ENCODE measurements around the gene KAT6B.

KAT6B gene

DNA sequence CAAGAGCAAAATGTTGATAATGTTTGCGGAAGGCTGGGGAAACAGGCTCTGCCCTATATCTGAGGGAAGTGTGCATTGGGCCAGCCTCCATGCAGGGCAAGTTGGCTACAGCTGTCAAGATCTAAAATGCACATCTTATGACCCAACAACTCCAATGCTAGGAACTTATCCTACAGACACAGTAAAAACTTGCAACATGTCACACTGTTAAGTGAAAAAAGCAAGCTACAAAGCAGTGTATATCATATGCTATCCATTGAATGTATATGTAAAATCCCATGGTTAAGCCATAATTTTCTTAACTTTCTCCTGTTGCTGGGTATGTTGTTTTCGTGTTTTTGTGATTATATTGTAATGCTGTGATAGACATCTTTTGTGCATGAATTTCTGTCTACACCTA, 16.3 kb upstream of the KAT6B start:
- DNase-seq (ENCODE audit: low read depth, low spot score): no peak
- CTCF ChIA-PET: no interaction called here
- TF ChIP-seq, protein P1, sequence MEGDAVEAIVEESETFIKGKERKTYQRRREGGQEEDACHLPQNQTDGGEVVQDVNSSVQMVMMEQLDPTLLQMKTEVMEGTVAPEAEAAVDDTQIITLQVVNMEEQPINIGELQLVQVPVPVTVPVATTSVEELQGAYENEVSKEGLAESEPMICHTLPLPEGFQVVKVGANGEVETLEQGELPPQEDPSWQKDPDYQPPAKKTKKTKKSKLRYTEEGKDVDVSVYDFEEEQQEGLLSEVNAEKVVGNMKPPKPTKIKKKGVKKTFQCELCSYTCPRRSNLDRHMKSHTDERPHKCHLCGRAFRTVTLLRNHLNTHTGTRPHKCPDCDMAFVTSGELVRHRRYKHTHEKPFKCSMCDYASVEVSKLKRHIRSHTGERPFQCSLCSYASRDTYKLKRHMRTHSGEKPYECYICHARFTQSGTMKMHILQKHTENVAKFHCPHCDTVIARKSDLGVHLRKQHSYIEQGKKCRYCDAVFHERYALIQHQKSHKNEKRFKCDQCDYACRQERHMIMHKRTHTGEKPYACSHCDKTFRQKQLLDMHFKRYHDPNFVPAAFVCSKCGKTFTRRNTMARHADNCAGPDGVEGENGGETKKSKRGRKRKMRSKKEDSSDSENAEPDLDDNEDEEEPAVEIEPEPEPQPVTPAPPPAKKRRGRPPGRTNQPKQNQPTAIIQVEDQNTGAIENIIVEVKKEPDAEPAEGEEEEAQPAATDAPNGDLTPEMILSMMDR (IDR thresholded peaks at IDR 0.05; ENCODE audit: insufficient read depth, low read length, missing control alignments): no peak
- no peak overlapping the region for H3K4me3 ChIP-seq (ENCODE audit: low read depth, low read length)
- POLR2A ChIA-PET: no interaction called here

- ChIA-PET CTCF (interaction anchor here (1.1 kb wide), 1 partner anchor 208 kb away, joined by 3 read pairs; no protein-coding TSS in a partner anchor), POLR2A (no interaction called here)
- DNase-seq (ENCODE audit: low read depth, low spot score): no peak
- TF ChIP-seq, protein P1 (IDR thresholded peaks at IDR 0.05; ENCODE audit: insufficient read depth, low read length, missing control alignments): no peak
- no peak overlapping the region for H3K4me3 ChIP-seq (ENCODE audit: low read depth, low read length)
Measured at GRCh38 chr10:74813381-74814259, 12.8 kb upstream of the KAT6B start.

DNA sequence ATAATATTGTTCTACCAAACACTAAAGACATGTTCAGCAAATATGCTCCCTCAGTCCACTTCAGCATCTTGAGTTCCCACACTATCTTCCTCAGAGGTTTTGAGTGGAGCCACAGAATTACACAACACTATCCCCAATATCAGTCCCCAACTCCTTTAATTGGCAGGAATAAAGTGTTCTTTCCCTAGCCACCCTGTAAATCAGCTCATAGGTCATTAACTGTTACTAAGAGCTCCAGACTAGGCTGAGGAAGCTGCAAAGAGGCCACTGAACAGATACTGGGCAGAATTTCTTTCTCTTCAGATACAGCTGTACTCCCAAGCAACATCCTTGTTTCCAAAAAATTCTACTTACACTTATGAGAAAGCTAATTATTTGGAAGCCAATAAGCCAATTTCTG, 11.6 kb upstream of the KAT6B start:
- CTCF ChIA-PET: interaction anchor here (1.1 kb wide), 2 partner anchors 10 to 207 kb away, joined by 3 read pairs; no protein-coding TSS in a partner anchor
- POLR2A ChIA-PET: no interaction called here
- DNase-seq (ENCODE audit: low read depth, low spot score): no peak
- TF ChIP-seq, protein P1 (IDR thresholded peaks at IDR 0.05; ENCODE audit: insufficient read depth, low read length, missing control alignments): no peak
- H3K4me3 ChIP-seq (ENCODE audit: low read depth, low read length): no peak overlapping the region

DNA sequence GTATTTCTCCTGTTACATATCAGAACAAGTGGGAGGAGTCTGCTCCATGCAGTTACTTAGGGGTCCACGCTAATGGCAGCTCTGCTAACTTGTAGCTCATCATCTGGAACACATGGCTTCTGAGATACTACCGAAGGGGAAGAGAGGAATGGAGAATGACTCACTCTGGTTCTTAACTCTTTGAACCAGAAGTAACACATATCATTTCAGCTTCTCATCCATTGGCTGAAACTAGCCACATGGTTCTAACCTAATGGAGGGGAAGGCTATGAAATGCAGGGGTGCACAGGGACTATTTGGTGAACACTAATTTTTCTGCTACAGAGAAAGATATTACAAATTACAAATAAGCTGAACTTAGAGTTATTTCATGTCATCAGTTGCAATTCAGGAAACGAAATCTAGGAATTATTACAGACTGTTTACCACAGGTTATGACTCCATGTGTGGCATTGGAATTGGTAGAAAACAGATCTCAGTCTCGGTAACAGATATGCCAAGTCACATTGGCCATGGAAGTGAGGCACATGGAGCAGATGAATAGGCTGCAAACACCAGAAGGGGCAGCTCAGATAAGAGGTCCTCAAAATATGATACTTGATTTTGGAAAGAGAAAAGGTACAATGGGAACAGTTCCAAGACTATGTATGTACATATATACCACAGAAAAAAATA, 9.4 kb upstream of the KAT6B start:
- TF ChIP-seq, protein P1 (IDR thresholded peaks at IDR 0.05; ENCODE audit: insufficient read depth, low read length, missing control alignments): no peak
- ChIA-PET CTCF (interaction anchor here (0.8 kb wide), 1 partner anchor 204 kb away, joined by 3 read pairs; no protein-coding TSS in a partner anchor), POLR2A (no interaction called here)
- no peak for DNase-seq (ENCODE audit: low read depth, low spot score)
- no peak overlapping the region for H3K4me3 ChIP-seq (ENCODE audit: low read depth, low read length)

DNA sequence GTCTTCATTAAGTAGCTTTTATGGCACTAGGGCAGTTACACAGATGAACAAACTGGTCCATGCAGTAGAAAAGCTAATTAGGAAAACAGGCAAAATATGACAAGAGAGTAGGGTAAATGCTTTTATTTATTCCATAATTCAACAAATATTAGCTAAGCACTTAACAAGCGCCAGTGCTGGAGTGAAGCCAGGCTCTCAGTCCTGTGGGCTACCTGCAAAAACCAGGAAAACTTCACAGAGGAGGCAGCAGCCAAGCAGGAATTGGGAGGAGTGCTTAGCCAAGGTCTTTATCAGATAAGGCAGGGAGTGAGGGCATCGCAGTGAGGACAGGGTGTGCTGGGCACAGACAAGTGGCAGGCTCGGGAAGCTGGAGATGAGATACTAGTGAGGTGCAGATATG, 4.9 kb upstream of the KAT6B start:
- TF ChIP-seq, protein P1 (IDR thresholded peaks at IDR 0.05; ENCODE audit: insufficient read depth, low read length, missing control alignments): no peak
- CTCF ChIA-PET: interaction anchor here (1.3 kb wide), 1 partner anchor 577 kb away, joined by 5 read pairs; no protein-coding TSS in a partner anchor
- no peak for DNase-seq (ENCODE audit: low read depth, low spot score)
- POLR2A ChIA-PET: no interaction called here
- no peak overlapping the region for H3K4me3 ChIP-seq (ENCODE audit: low read depth, low read length)

- DNase-seq (ENCODE audit: low read depth, low spot score): no peak
- no peak overlapping the region for H3K4me3 ChIP-seq (ENCODE audit: low read depth, low read length)
- CTCF ChIA-PET: interaction anchor here (1.3 kb wide), 1 partner anchor 578 kb away, joined by 5 read pairs; no protein-coding TSS in a partner anchor
- TF ChIP-seq, protein P1 (IDR thresholded peaks at IDR 0.05; ENCODE audit: insufficient read depth, low read length, missing control alignments): no peak
- POLR2A ChIA-PET: interaction anchor here (0.6 kb wide), 1 partner anchor 370 kb away, joined by 3 read pairs; no protein-coding TSS in a partner anchor
Measured at GRCh38 chr10:74822101-74822500, 4.3 kb upstream of the KAT6B start.
